ENCODE data around the gene TRIM59. TPM values are rescaled to one million over a fixed set of nuclear protein-coding genes. Genes with fewer than 3 reads are reported as not detected.

The TRIM59 gene
- total and polyA plus RNA-seq, 10 of the 15 experiments (the other 5 are each of a cell fraction or from before 2014, with no cell fraction given): 14.4 to 105 (median 33.3) TPM

DNA sequence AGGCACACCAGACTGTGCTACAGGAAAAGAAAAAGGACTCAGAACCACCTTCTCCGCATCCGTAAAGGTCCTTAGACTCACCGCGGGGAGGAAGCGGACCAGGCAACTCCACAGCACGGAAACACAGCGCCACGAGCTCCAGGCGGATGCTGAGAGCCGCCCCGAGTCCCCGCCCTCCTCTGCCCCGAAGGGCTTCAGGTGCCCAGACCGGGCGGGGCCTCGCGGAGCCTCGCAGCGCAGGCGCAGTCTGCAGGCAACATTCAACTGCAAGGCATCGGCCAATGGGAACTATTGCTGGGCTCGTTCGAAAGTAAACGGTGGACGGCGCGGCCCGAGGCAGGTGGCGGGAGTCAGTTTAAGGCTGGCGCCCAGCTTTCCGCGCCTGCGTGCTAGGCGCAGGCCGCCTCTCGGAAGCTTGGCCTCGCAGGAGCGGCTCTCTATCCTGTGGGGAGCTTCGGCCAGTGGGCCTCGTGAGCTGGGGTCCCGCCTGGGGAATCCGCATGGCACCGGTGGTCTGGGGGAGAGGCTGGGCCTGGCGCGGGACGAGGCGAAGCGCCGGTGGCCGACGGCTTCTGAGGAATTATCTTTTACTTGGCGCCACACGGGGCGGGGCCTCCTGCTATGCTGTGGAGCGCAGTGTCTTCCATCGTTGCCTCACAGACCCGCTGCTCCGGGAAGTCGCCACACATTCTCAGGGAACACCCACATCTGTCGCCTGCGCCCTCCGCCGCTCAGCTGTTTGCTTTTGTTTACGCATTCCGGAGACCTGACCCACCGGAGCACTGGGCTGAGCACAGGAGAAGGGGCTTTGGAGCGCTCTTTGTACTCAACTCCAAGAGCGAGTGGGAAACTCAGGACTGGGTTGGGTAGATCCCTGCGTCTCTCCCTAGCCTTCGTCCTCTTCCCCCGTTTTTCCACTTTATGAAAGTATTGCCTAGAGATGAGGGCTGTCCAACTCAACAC is at the start of gene TRIM59 (continued):
- TF ChIP-seq, protein P1, sequence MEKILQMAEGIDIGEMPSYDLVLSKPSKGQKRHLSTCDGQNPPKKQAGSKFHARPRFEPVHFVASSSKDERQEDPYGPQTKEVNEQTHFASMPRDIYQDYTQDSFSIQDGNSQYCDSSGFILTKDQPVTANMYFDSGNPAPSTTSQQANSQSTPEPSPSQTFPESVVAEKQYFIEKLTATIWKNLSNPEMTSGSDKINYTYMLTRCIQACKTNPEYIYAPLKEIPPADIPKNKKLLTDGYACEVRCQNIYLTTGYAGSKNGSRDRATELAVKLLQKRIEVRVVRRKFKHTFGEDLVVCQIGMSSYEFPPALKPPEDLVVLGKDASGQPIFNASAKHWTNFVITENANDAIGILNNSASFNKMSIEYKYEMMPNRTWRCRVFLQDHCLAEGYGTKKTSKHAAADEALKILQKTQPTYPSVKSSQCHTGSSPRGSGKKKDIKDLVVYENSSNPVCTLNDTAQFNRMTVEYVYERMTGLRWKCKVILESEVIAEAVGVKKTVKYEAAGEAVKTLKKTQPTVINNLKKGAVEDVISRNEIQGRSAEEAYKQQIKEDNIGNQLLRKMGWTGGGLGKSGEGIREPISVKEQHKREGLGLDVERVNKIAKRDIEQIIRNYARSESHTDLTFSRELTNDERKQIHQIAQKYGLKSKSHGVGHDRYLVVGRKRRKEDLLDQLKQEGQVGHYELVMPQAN (conservative IDR thresholded peaks at IDR 0.05): no peak; the same call in none of the 2 replicates
- TF ChIP-seq PML (IDR thresholded peaks at IDR 0.05; ENCODE audit: low read length): peak; percentile 91
- no peak for TF ChIP-seq CHD4 (IDR thresholded peaks at IDR 0.05)
- TF ChIP-seq, protein P2, sequence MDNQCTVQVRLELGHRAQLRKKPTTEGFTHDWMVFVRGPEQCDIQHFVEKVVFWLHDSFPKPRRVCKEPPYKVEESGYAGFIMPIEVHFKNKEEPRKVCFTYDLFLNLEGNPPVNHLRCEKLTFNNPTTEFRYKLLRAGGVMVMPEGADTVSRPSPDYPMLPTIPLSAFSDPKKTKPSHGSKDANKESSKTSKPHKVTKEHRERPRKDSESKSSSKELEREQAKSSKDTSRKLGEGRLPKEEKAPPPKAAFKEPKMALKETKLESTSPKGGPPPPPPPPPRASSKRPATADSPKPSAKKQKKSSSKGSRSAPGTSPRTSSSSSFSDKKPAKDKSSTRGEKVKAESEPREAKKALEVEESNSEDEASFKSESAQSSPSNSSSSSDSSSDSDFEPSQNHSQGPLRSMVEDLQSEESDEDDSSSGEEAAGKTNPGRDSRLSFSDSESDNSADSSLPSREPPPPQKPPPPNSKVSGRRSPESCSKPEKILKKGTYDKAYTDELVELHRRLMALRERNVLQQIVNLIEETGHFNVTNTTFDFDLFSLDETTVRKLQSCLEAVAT (IDR thresholded peaks at IDR 0.05): no peak; the same call in 1 of the 2 replicates
- TF ChIP-seq GABPA (IDR thresholded peaks at IDR 0.05; ENCODE audit: low read depth): no peak
- no peak for TF ChIP-seq ASH2L (IDR thresholded peaks at IDR 0.05; ENCODE audit: borderline replicate concordance, low read depth)
- TF ChIP-seq RAD21 (IDR thresholded peaks at IDR 0.05; ENCODE audit: insufficient read depth, low read depth, low read length): no peak
- TF ChIP-seq TCF3 (IDR thresholded peaks at IDR 0.05; ENCODE audit: borderline replicate concordance, insufficient read depth, low read depth, low read length): 0 out of 2 replicates have a peak, but pooled peaks have one; percentile 48
- TF ChIP-seq ZNF217 (IDR thresholded peaks at IDR 0.05): peak; percentile 49; the same call in 1 of the 2 replicates
- TF ChIP-seq DPF2 (IDR thresholded peaks at IDR 0.05): peak; percentile 56
- TF ChIP-seq CREM (IDR thresholded peaks at IDR 0.05; ENCODE audit: low read depth): peak; percentile 65; the same call in 1 of the 2 replicates
- TF ChIP-seq, protein P3, sequence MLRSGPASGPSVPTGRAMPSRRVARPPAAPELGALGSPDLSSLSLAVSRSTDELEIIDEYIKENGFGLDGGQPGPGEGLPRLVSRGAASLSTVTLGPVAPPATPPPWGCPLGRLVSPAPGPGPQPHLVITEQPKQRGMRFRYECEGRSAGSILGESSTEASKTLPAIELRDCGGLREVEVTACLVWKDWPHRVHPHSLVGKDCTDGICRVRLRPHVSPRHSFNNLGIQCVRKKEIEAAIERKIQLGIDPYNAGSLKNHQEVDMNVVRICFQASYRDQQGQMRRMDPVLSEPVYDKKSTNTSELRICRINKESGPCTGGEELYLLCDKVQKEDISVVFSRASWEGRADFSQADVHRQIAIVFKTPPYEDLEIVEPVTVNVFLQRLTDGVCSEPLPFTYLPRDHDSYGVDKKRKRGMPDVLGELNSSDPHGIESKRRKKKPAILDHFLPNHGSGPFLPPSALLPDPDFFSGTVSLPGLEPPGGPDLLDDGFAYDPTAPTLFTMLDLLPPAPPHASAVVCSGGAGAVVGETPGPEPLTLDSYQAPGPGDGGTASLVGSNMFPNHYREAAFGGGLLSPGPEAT (IDR thresholded peaks at IDR 0.05; ENCODE audit: low read depth): peak; percentile 57; the same call in 1 of the 2 replicates
- TF ChIP-seq TARDBP (IDR thresholded peaks at IDR 0.05; ENCODE audit: borderline replicate concordance): peak; percentile 71; the same call in 1 of the 2 replicates
- TF ChIP-seq SPI1 (IDR thresholded peaks at IDR 0.05; ENCODE audit: borderline replicate concordance, insufficient read depth, low read depth, low read length): peak; percentile 51; the same call in 1 of the 2 replicates
- no peak for TF ChIP-seq SREBF2 (IDR thresholded peaks at IDR 0.05; ENCODE audit: low read length)
- TF ChIP-seq, protein P4, sequence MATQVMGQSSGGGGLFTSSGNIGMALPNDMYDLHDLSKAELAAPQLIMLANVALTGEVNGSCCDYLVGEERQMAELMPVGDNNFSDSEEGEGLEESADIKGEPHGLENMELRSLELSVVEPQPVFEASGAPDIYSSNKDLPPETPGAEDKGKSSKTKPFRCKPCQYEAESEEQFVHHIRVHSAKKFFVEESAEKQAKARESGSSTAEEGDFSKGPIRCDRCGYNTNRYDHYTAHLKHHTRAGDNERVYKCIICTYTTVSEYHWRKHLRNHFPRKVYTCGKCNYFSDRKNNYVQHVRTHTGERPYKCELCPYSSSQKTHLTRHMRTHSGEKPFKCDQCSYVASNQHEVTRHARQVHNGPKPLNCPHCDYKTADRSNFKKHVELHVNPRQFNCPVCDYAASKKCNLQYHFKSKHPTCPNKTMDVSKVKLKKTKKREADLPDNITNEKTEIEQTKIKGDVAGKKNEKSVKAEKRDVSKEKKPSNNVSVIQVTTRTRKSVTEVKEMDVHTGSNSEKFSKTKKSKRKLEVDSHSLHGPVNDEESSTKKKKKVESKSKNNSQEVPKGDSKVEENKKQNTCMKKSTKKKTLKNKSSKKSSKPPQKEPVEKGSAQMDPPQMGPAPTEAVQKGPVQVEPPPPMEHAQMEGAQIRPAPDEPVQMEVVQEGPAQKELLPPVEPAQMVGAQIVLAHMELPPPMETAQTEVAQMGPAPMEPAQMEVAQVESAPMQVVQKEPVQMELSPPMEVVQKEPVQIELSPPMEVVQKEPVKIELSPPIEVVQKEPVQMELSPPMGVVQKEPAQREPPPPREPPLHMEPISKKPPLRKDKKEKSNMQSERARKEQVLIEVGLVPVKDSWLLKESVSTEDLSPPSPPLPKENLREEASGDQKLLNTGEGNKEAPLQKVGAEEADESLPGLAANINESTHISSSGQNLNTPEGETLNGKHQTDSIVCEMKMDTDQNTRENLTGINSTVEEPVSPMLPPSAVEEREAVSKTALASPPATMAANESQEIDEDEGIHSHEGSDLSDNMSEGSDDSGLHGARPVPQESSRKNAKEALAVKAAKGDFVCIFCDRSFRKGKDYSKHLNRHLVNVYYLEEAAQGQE (IDR thresholded peaks at IDR 0.05; ENCODE audit: low read depth, low read length): no peak
- no peak; the same call in 1 of the 2 replicates for TF ChIP-seq ZNF207 (IDR thresholded peaks at IDR 0.05; ENCODE audit: borderline replicate concordance)
